Measurements from ENCODE around the gene IFT20. TPM values are rescaled to one million over a fixed set of nuclear protein-coding genes. Genes with fewer than 3 reads are reported as not detected.

IFT20 gene, protein sequence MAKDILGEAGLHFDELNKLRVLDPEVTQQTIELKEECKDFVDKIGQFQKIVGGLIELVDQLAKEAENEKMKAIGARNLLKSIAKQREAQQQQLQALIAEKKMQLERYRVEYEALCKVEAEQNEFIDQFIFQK
- 10 to 100 TPM; 20.2 to 49.2 (median 24.3) TPM for total RNA-seq
- polyA plus RNA-seq = 10 to 100 TPM; 39.4 to 44.3 TPM
- long read RNA-seq, donor 1, transcript IFT20-214 (6 exons, 1,071 nt) = minor isoform, 9 of 27 reads
- long read RNA-seq, donor 1, transcript IFT20-203 (5 exons, 825 nt) = major isoform, 10 of 27 reads
- long read RNA-seq, donor 1, partial matches to known transcripts = 3 of 27 reads
- long read RNA-seq, donor 1, other reads (novel, unspliced or antisense) = 0 of 27 reads
- long read RNA-seq, donor 2, transcript IFT20-213 (1 exons, 1,485 nt) = major isoform, 18 of 33 reads
- long read RNA-seq, donor 2, transcript IFT20-203 (5 exons, 825 nt) = minor isoform, 11 of 33 reads
- long read RNA-seq, donor 2, partial matches to known transcripts = 0 of 33 reads
- long read RNA-seq, donor 2, other reads (novel, unspliced or antisense) = 0 of 33 reads
- long read RNA-seq, donor 3, transcript IFT20-203 (5 exons, 825 nt) = minor isoform, 7 of 32 reads
- long read RNA-seq, donor 3, transcript IFT20-213 (1 exons, 1,485 nt) = minor isoform, 7 of 32 reads
- long read RNA-seq, donor 3, transcript IFT20-214 (6 exons, 1,071 nt) = major isoform, 10 of 32 reads
- long read RNA-seq, donor 3, partial matches to known transcripts = 3 of 32 reads
- long read RNA-seq, donor 3, other reads (novel, unspliced or antisense) = 2 of 32 reads

DNA sequence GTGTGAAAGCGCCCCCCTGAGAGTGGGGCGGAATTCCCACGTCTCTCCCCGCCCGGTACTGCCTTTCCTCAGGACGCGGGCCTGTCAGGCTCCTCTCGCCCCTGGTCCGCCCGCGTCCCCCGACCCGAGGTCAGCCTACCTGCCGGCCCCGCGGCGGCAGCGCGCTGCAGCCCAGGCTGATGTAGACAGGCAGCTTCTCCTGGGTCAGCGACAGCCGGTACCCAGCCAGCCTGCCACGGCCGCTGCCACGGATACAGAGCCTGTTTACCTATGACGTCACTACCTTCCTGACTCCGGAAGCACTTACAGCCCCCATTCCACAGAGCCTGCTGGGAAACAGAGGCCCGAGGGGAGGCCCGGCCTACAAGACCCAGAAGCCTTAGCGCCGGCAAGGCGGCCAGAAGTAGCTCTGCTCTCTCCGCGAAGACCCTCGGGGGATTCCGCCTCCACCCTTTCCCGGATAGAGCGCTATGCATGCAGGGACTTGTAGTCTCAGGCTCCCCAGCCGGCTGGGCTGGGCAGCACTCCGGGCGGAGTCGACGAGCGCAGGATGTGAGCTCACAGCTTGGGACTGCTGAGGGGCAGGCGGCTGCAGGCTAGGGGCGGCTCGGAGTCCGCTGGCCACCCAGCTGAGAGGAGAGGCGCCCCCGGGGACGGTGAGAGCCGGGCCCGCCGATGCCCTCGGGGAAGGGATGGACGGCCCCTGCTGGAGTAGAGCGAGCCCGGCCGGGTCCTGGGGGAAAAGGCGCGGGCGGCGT, at the start of gene IFT20, which contains the start of gene TNFAIP1:
IFT20 (minus strand) TSS at position 272 of the 758 bp plus-strand sequence. CDS start 3,487 bp downstream, outside the sequence.
TNFAIP1 (plus strand) TSS at position 561 of the 758 bp plus-strand sequence. CDS start 3,761 bp downstream, outside the sequence.
- intact Hi-C loops (cut with DNase I) = loop anchor here in 2 of 4 donors (5.0 kb wide), 1 partner anchor 617 kb away; the partner anchor contains the start of gene PHF12 (in 2 of the 2)
- peaks cover 5% of the 10 kb centered on the region for H3K4me1 ChIP-seq (ENCODE audit: insufficient read depth)
- H3K27ac ChIP-seq = peak within 1 kb of the TSS; percentile 71 to 83
- H3K4me3 ChIP-seq = peak within 1 kb of the TSS; percentile 94
- H3K27me3 ChIP-seq = no peaks in the 10 kb centered on the region
- TF ChIP-seq POLR2A (IDR thresholded peaks at IDR 0.05) (peak; percentile 86), EP300 (IDR thresholded peaks at IDR 0.05) (peak; percentile 89)
- TF ChIP-seq, protein P1, sequence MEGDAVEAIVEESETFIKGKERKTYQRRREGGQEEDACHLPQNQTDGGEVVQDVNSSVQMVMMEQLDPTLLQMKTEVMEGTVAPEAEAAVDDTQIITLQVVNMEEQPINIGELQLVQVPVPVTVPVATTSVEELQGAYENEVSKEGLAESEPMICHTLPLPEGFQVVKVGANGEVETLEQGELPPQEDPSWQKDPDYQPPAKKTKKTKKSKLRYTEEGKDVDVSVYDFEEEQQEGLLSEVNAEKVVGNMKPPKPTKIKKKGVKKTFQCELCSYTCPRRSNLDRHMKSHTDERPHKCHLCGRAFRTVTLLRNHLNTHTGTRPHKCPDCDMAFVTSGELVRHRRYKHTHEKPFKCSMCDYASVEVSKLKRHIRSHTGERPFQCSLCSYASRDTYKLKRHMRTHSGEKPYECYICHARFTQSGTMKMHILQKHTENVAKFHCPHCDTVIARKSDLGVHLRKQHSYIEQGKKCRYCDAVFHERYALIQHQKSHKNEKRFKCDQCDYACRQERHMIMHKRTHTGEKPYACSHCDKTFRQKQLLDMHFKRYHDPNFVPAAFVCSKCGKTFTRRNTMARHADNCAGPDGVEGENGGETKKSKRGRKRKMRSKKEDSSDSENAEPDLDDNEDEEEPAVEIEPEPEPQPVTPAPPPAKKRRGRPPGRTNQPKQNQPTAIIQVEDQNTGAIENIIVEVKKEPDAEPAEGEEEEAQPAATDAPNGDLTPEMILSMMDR (IDR thresholded peaks at IDR 0.05) = peak in 2 of 3 donors; percentile 5 to 17
- DNase-seq = peak; percentile 98 to 99 (median 98)
- whole genome bisulfite sequencing, 3 donors = 0 to 1% (median 1%) methylated on average over 51 to 62 of the region's 62 CpGs
- H3K9me3 ChIP-seq = no peaks in the 10 kb centered on the region
- no peaks in the 10 kb centered on the region for H3K36me3 ChIP-seq

DNA sequence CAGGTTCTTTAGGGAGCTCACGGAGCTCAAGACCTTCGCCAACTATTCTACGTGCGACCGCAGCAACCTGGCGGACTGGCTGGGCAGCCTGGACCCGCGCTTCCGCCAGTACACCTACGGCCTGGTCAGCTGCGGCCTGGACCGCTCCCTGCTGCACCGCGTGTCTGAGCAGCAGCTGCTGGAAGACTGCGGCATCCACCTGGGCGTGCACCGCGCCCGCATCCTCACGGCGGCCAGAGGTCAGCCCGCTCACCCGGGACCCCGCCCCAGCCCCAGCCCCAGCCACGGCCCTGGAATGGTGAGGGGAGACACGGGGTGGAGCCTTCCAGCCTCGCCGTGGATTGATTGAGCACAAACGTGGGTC, 49.7 kb upstream of the IFT20 start:
- Histone ChIP-seq H3K4me3 (peak overlapping the region; percentile 20), H3K4me1 (ENCODE audit: insufficient read depth) (no peaks in the 10 kb centered on the region), H3K27me3 (no peaks in the 10 kb centered on the region), H3K27ac (no peak overlapping the region), H3K36me3 (no peaks in the 10 kb centered on the region), H3K9me3 (no peaks in the 10 kb centered on the region)
- TF ChIP-seq POLR2A (IDR thresholded peaks at IDR 0.05) = no peak
- no peak for TF ChIP-seq EP300 (IDR thresholded peaks at IDR 0.05)
- TF ChIP-seq, protein P1 (IDR thresholded peaks at IDR 0.05) = no peak
- intact Hi-C loops (cut with DNase I) = no loop called here
- WGBS, 3 donors = 71 to 74% (median 72%) methylated on average over 28 to 29 of the region's 29 CpGs
- DNase-seq = peak in 1 of 5 donors; percentile 28

DNA sequence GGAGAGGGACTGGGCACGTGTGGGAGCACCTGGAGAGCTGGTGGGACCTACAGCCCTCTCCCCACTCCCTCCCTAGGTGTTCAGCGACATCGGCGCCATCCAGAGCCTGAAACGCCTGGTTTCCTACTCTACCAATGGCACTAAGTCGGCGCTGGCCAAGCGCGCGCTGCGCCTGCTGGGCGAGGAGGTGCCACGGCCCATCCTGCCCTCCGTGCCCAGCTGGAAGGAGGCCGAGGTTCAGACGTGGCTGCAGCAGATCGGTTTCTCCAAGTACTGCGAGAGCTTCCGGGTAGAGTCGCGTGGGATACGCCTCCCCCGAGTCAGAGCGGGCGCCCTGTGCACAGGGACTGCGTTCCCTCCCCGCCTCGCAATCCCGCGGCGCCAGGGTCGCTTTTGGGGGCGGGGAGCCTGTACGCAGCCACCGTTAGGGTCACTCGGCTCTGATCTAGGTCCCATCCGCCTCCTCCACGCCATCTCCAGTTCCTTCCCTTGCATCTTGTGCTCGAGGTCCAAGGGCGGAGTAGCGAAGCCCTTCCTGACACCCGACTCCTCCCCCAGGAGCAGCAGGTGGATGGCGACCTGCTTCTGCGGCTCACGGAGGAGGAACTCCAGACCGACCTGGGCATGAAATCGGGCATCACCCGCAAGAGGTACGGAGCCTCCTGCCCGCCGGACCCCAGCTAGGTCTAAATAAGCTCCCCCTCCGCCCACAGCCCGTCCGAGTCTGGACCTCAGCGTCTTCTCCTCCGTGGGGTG, 49.2 kb upstream of the IFT20 start:
- H3K9me3 ChIP-seq = no peaks in the 10 kb centered on the region
- DNase-seq = no peak
- TF ChIP-seq, protein P1 (IDR thresholded peaks at IDR 0.05) = no peak
- TF ChIP-seq EP300 (IDR thresholded peaks at IDR 0.05) = no peak
- no peak for TF ChIP-seq POLR2A (IDR thresholded peaks at IDR 0.05)
- intact Hi-C loops (cut with DNase I) = no loop called here
- no peaks in the 10 kb centered on the region for H3K36me3 ChIP-seq
- H3K4me3 ChIP-seq = peak overlapping the region; percentile 20
- no peak overlapping the region for H3K27ac ChIP-seq
- no peaks in the 10 kb centered on the region for H3K4me1 ChIP-seq (ENCODE audit: insufficient read depth)
- 67 to 73% (median 71%) methylated on average over 56 of the region's 56 CpGs for WGBS, 3 donors
- H3K27me3 ChIP-seq = no peaks in the 10 kb centered on the region
